ENCODE results near the gene VTI1A.

VTI1A gene

GRCh38 chr10:112467541-112468075, 20.6 kb downstream of the VTI1A start:
- TF ChIP-seq Cebpa-rat (IDR thresholded peaks at IDR 0.05) = no peak
- Histone ChIP-seq H3K9ac (no peak overlapping the region), H3K4me3 (no peak overlapping the region), H3K9me3 (peaks cover 10% of the 10 kb centered on the region; the same call in 1 of the 2 replicates), H3K4me1 (no peaks in the 10 kb centered on the region), H3K27ac (no peak overlapping the region), H3K36me3 (peaks cover 74% of the 10 kb centered on the region), H4K20me1 (peaks cover 42% of the 10 kb centered on the region), H3K27me3 (no peaks in the 10 kb centered on the region), H3K4me2 (no peak overlapping the region)

DNA sequence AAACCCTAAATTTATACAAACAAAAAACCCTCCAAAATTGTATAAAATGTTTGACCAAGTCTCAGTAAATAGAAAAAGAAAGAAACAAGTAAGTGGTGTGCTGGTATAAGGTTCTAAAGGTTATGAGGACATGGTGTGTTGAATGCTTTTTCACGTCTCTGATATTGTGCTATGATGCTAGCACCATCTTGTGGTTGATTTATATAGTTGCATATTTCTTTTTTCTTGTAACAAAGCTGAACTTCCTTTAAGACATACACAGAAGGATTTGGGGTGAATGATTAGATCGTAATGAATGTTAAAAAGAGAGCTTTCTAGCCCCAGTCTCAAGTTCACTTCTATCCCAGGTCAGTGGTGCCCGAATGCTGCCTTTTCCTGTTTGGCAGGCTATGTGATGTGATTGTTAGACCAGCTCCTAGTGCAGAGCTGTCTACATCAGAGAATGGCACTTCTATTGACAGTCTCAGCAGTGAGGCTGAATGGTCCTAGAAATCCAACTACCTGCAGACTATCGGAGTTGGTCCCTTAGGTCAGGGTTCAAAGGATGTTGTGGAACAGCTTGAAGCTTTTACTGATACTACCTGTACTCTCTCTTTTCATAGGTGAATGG, 25.0 kb downstream of the VTI1A start:
- H3K4me2 ChIP-seq = no peak overlapping the region

DNA sequence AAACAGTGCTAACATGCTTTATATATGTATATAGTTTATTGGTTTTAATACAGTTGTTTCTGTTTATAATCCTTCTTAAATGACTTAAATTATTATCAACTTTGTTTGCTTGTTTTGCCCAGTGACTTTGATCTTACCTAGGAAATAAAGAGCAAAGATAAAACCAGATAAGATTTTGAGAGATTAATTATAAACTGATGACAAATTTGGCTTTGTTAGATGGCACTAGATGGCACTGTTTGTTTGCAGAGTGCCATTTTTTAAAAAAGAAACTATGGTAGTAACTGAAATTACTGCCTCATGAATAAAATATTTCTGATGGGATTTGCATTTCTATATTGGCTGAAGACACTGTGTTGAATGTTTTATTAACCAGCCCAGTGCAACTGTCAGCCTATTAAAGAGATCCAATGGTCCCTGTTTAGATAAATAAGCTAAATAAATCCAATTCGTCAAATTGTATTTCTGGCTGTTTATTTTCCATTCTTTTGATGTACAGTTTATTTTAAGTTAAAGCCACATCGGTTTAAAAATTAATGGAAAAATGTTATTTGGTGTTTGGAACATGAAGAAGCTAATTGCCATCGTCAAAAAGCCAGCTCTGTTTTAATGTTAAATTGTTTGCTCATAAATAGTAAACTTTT, 28.7 kb downstream of the VTI1A start:
- Histone ChIP-seq H3K36me3 (peaks cover under 1% of the 10 kb centered on the region; the same call in 1 of the 2 replicates), H3K27ac (no peak overlapping the region), H3K27me3 (no peaks in the 10 kb centered on the region), H3K9ac (no peak overlapping the region), H4K20me1 (peaks cover 30% of the 10 kb centered on the region), H3K4me2 (no peak overlapping the region), H3K4me3 (no peak overlapping the region), H3K9me3 (no peaks in the 10 kb centered on the region), H3K4me1 (no peaks in the 10 kb centered on the region; the same call in 1 of the 2 replicates)
- no peak for TF ChIP-seq Cebpa-rat (IDR thresholded peaks at IDR 0.05)

More for the DNA sequence above, 25.0 kb downstream of the VTI1A start:
- Histone ChIP-seq H3K27ac (no peak overlapping the region), H3K4me3 (no peak overlapping the region), H3K4me1 (no peaks in the 10 kb centered on the region; the same call in 1 of the 2 replicates), H3K27me3 (no peaks in the 10 kb centered on the region), H4K20me1 (peaks cover 59% of the 10 kb centered on the region), H3K9me3 (no peaks in the 10 kb centered on the region), H3K36me3 (peaks cover 33% of the 10 kb centered on the region), H3K9ac (no peak overlapping the region)
- TF ChIP-seq Cebpa-rat (IDR thresholded peaks at IDR 0.05) = no peak

- no peaks in the 10 kb centered on the region for H3K9me3 ChIP-seq
- no peak overlapping the region for H3K27ac ChIP-seq
- no peaks in the 10 kb centered on the region for H3K27me3 ChIP-seq
- no peak overlapping the region for H3K4me2 ChIP-seq
- no peak overlapping the region for H3K9ac ChIP-seq
- no peaks in the 10 kb centered on the region for H3K4me1 ChIP-seq
- H3K36me3 ChIP-seq = no peaks in the 10 kb centered on the region
- H3K4me3 ChIP-seq = no peak overlapping the region
- H4K20me1 ChIP-seq = peaks cover 46% of the 10 kb centered on the region
- TF ChIP-seq Cebpa-rat (IDR thresholded peaks at IDR 0.05) = no peak
Measured at GRCh38 chr10:112481602-112482001, 34.6 kb downstream of the VTI1A start.

GRCh38 chr10:112484399-112484798, 37.4 kb downstream of the VTI1A start:
- H3K9me3 ChIP-seq = no peaks in the 10 kb centered on the region
- TF ChIP-seq Cebpa-rat (IDR thresholded peaks at IDR 0.05) = no peak
- H3K9ac ChIP-seq = no peak overlapping the region
- no peaks in the 10 kb centered on the region for H3K27me3 ChIP-seq
- H3K4me3 ChIP-seq = no peak overlapping the region
- H4K20me1 ChIP-seq = peaks cover 40% of the 10 kb centered on the region; the same call in 1 of the 2 replicates
- H3K36me3 ChIP-seq = no peaks in the 10 kb centered on the region
- H3K27ac ChIP-seq = no peak overlapping the region
- no peaks in the 10 kb centered on the region for H3K4me1 ChIP-seq
- H3K4me2 ChIP-seq = no peak overlapping the region

DNA sequence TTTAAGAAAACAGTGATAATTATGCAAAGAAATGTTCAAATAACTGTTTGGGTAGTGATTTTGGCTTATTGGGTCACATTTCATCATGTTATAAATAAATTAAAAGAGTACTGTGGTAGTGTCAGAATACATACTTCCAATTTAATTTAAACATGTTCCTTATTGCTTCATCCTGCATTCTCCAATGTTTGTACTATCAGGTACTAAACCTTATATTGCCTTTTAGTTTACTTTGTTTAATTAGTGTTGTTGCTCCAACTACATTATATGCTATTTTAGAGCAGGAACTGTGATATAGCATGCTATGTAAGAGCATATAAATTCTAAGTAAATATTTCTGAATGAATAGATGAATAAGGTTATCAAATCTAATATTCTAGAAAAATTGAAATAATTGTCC, 40.9 kb downstream of the VTI1A start:
- no peak overlapping the region for H3K27ac ChIP-seq
- H3K27me3 ChIP-seq = no peaks in the 10 kb centered on the region
- H3K9ac ChIP-seq = no peak overlapping the region
- no peak for TF ChIP-seq Cebpa-rat (IDR thresholded peaks at IDR 0.05)
- H3K4me1 ChIP-seq = no peaks in the 10 kb centered on the region
- H3K4me3 ChIP-seq = no peak overlapping the region
- no peak overlapping the region for H3K4me2 ChIP-seq
- 0 out of 2 replicates have a peak, but pooled peaks cover 5% of the 10 kb centered on the region for H3K36me3 ChIP-seq
- no peaks in the 10 kb centered on the region for H3K9me3 ChIP-seq
- peaks cover 16% of the 10 kb centered on the region; the same call in 1 of the 2 replicates for H4K20me1 ChIP-seq

GRCh38 chr10:112490545-112490944, 43.5 kb downstream of the VTI1A start:
- no peaks in the 10 kb centered on the region for H3K4me1 ChIP-seq
- no peaks in the 10 kb centered on the region for H3K27me3 ChIP-seq
- TF ChIP-seq Cebpa-rat (IDR thresholded peaks at IDR 0.05) = no peak
- no peak overlapping the region for H3K27ac ChIP-seq
- peaks cover 5% of the 10 kb centered on the region; the same call in 1 of the 2 replicates for H4K20me1 ChIP-seq
- H3K4me3 ChIP-seq = no peak overlapping the region
- 0 out of 2 replicates have a peak, but pooled peaks cover 5% of the 10 kb centered on the region for H3K36me3 ChIP-seq
- no peak overlapping the region for H3K9ac ChIP-seq
- no peak overlapping the region for H3K4me2 ChIP-seq
- H3K9me3 ChIP-seq = no peaks in the 10 kb centered on the region

DNA sequence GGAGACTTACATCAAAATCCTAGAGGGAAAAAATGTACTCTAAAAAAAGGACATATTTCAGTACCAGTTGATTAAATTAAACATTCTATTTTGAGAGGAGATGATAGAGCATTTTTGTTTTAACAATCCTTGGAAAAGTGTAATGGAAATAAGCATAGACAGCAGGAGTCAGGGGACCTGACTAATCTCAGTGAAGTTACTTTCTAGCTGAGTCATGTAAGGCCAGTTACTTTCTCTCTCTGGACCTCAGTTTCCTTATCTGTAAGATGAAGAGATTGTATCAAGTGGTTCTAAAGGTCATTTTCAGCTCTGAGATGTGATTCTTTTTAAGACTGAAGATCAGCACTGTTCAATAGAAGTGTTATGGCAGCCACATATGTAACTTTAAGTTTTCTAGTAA, 44.1 kb downstream of the VTI1A start:
- Histone ChIP-seq H3K27me3 (no peaks in the 10 kb centered on the region), H3K27ac (no peak overlapping the region), H3K4me3 (no peak overlapping the region), H3K4me1 (no peaks in the 10 kb centered on the region), H3K36me3 (0 out of 2 replicates have a peak, but pooled peaks cover 5% of the 10 kb centered on the region), H4K20me1 (peaks cover 5% of the 10 kb centered on the region; the same call in 1 of the 2 replicates), H3K9me3 (no peaks in the 10 kb centered on the region), H3K9ac (no peak overlapping the region), H3K4me2 (no peak overlapping the region)
- TF ChIP-seq Cebpa-rat (IDR thresholded peaks at IDR 0.05) = no peak

DNA sequence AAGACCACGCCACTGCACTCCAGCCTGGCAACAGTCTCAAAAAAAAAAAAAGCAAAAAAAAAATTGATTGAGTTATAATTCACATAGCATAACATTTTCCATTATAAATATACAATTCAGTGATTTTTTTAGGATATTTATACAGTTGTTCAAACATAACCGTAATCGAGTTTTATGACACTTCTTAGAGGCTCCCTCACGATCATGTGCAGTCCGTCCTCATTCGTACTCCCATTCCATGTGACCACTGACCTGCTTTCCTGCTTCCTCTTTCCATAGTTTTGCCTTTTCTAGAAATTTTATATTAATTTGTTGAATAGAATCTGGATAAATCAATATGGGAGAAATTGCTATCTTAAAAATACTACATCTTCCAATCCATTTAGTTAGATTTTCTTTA, 45.7 kb downstream of the VTI1A start:
- H3K4me3 ChIP-seq = no peak overlapping the region
- no peak overlapping the region for H3K9ac ChIP-seq
- H3K4me2 ChIP-seq = no peak overlapping the region
- H4K20me1 ChIP-seq = peaks cover 5% of the 10 kb centered on the region; the same call in 1 of the 2 replicates
- no peaks in the 10 kb centered on the region for H3K9me3 ChIP-seq
- 0 out of 2 replicates have a peak, but pooled peaks cover 5% of the 10 kb centered on the region for H3K36me3 ChIP-seq
- H3K4me1 ChIP-seq = no peaks in the 10 kb centered on the region
- TF ChIP-seq Cebpa-rat (IDR thresholded peaks at IDR 0.05) = no peak
- H3K27me3 ChIP-seq = no peaks in the 10 kb centered on the region
- H3K27ac ChIP-seq = no peak overlapping the region

DNA sequence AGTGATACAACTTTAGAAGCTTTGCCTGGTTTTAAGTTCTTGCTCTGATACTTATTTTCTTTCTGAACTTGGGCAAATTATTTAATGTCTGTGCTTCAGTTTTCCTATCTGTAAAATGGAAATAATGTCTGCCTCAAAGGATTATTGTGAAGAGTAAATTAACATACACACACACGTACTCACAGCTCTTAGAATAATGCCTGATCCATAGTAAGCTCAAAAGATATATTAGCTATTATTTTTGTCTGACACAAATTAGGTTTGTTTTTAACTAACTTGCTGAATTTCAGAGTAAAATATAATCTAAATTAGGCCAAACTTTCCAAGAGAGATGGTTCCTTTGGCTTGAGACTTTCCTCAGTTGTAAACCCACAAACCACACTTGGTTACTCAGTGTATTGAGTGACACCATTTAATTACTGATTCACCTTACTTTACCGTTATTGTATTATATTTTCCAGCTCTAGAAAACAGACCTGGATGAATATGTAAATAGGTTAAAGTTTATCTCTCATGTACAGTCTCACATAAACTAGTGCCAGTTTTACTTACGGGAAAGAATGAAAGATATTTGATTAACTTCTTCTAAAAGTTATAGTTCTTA, 50.4 kb downstream of the VTI1A start:
- H3K27me3 ChIP-seq = no peaks in the 10 kb centered on the region
- no peak overlapping the region for H3K4me3 ChIP-seq
- H3K9ac ChIP-seq = no peak overlapping the region
- no peak for TF ChIP-seq Cebpa-rat (IDR thresholded peaks at IDR 0.05)
- no peaks in the 10 kb centered on the region for H3K9me3 ChIP-seq
- H3K27ac ChIP-seq = no peak overlapping the region
- no peaks in the 10 kb centered on the region for H3K4me1 ChIP-seq
- H4K20me1 ChIP-seq = no peaks in the 10 kb centered on the region
- no peak overlapping the region for H3K4me2 ChIP-seq
- H3K36me3 ChIP-seq = 0 out of 2 replicates have a peak, but pooled peaks cover 4% of the 10 kb centered on the region
